Neural cell (in vitro differentiated cells): ENCODE measurements around the gene TMEM273. TPM values are rescaled to one million over a fixed set of nuclear protein-coding genes. Genes with fewer than 3 reads are reported as not detected.

Experiments
- H2AFZ ChIP-seq: fragments of 200-600, 300-800 bp; sonication (generic), shearing (Covaris generic); 2 replicates; pipeline ENCODE4 v1.6.0; 2014; ENCODE audit warnings: low read depth, mild to moderate bottlenecking, antibody characterized with exemption, low read length, moderate library complexity
- H3F3A ChIP-seq: fragments of 200-600 bp; shearing (Covaris generic); 2 replicates; pipeline ENCODE4 v1.6.1; 2016; ENCODE audit warnings: mild to moderate bottlenecking, moderate library complexity, mixed read lengths, antibody characterized with exemption, low read length; ENCODE audit not compliant: insufficient read depth, poor library complexity, severe bottlenecking
- H3K27ac ChIP-seq: fragments of 200-600, 300-800 bp; sonication (generic), shearing (Covaris generic); 2 replicates; pipeline ENCODE4 v1.5.1; 2014; ENCODE audit warnings: mild to moderate bottlenecking, low read length, moderate library complexity
- H3K27me3 ChIP-seq: fragments of 300-800, 200-600 bp; sonication (generic), shearing (Covaris generic); 2 replicates; pipeline ENCODE4 v1.6.0; 2014; ENCODE audit warnings: mild to moderate bottlenecking, low read depth, low read length, moderate library complexity; ENCODE audit not compliant: insufficient read depth
- H3K36me3 ChIP-seq: fragments of 300-800, 200-600 bp; sonication (generic), shearing (Covaris generic); 2 replicates; pipeline ENCODE4 v1.5.1; 2014; ENCODE audit warnings: mild to moderate bottlenecking, antibody characterized with exemption, low read length, moderate library complexity; ENCODE audit not compliant: insufficient read depth
- H3K4me2 ChIP-seq: fragments of 300-800, 200-600 bp; sonication (generic), shearing (Covaris generic); 2 replicates; pipeline ENCODE4 v1.6.0; 2014; ENCODE audit warnings: mild to moderate bottlenecking, low read length
- H3K4me3 ChIP-seq: fragments of 300-800, 200-600 bp; sonication (generic), shearing (Covaris generic); 2 replicates; pipeline ENCODE4 v1.5.1; 2014; ENCODE audit warnings: mild to moderate bottlenecking, low read length, moderate library complexity
- H3K79me2 ChIP-seq: fragments of 200-600 bp; shearing (Covaris generic); replicated peaks from 2 replicates; pipeline ENCODE4 v1.6.0; 2014; ENCODE audit warnings: mild to moderate bottlenecking, low read length, moderate library complexity; ENCODE audit not compliant: insufficient read depth
- H3K9ac ChIP-seq: fragments of 300-800, 200-600 bp; sonication (generic), shearing (Covaris generic); 2 replicates; pipeline ENCODE4 v1.6.1; 2016; ENCODE audit warnings: mild to moderate bottlenecking, low read length, mixed read lengths
- H3K9me2 ChIP-seq: fragments of 200-600 bp; shearing (Covaris generic); 2 replicates; pipeline ENCODE4 v1.6.1; 2016; ENCODE audit warnings: mild to moderate bottlenecking, low read length, mixed read lengths; ENCODE audit not compliant: insufficient read depth
- H3K9me3 ChIP-seq: fragments of 200-600, 300-800 bp; sonication (generic), shearing (Covaris generic); 2 replicates; pipeline ENCODE4 v1.6.1; 2016; ENCODE audit warnings: mild to moderate bottlenecking, mixed run types, low read length, moderate library complexity, mixed read lengths
- H4K20me1 ChIP-seq: fragments of 200-600 bp; shearing (Covaris generic); 2 replicates; pipeline ENCODE4 v1.6.1; 2016; ENCODE audit warnings: mild to moderate bottlenecking, mixed run types; ENCODE audit not compliant: insufficient read depth
- CTCF ChIP-seq: fragments of 450-650 bp; IDR thresholded peaks from 2 replicates; pipeline ENCODE4 v1.5.1; 2014; ENCODE audit warnings: antibody characterized with exemption, mild to moderate bottlenecking, moderate library complexity; ENCODE audit not compliant: poor library complexity, severe bottlenecking
- EP300 ChIP-seq: fragments of 450-650 bp; conservative IDR thresholded peaks from 2 replicates; pipeline ENCODE4 v1.6.1; 2014; ENCODE audit warnings: antibody characterized with exemption, mild to moderate bottlenecking, moderate library complexity; ENCODE audit not compliant: poor library complexity, severe bottlenecking
- EZH2 ChIP-seq: fragments of 200-600, 300-800 bp; shearing (Covaris generic), sonication (generic); IDR thresholded peaks from 2 replicates; pipeline ENCODE4 v1.6.1; 2014; ENCODE audit warnings: antibody characterized with exemption, low read length, borderline replicate concordance, mild to moderate bottlenecking; ENCODE audit not compliant: insufficient read depth, poor library complexity, severe bottlenecking
- MXI1 ChIP-seq: fragments of 450-650 bp; conservative IDR thresholded peaks from 2 replicates; pipeline ENCODE4 v1.6.1; 2014; ENCODE audit warnings: antibody characterized with exemption, mild to moderate bottlenecking; ENCODE audit not compliant: poor library complexity, severe bottlenecking
- POLR2AphosphoS5 ChIP-seq: IDR thresholded peaks from 2 replicates; pipeline ENCODE4 v1.6.1; 2012
- RAD21 ChIP-seq: fragments of 450-650 bp; conservative IDR thresholded peaks from 2 replicates; pipeline ENCODE4 v1.6.1; 2014; ENCODE audit warnings: antibody characterized with exemption, mild to moderate bottlenecking, moderate library complexity
- SMC3 ChIP-seq: fragments of 450-650 bp; conservative IDR thresholded peaks from 2 replicates; pipeline ENCODE4 v1.6.1; 2014; ENCODE audit warnings: antibody characterized with exemption, mild to moderate bottlenecking, moderate library complexity; ENCODE audit not compliant: poor library complexity
- TAF1 ChIP-seq: IDR thresholded peaks from 2 replicates; pipeline ENCODE4 v1.6.1; 2012; ENCODE audit warnings: low read depth
- polyA plus RNA-seq: library from polyadenylated mRNA; depleted of rRNA; stranded (reverse); fragments of >200 nt; gene quantifications from 2 replicates; pipeline ENCODE4 v1.2.3, GENCODE V29; 2014
- TF ChIP-seq, protein P1 (sequence below): IDR thresholded peaks from 2 replicates; pipeline ENCODE4 v1.6.1; 2012; ENCODE audit warnings: borderline replicate concordance

Gene TMEM273
- polyA plus RNA-seq, 1 donor from 2014 or later, result not detected

- Histone ChIP-seq H3K36me3 (no peaks in the 10 kb centered on the region), H3K27me3 (no peaks in the 10 kb centered on the region), H3K9me3 (no peaks in the 10 kb centered on the region), H3K9ac (no peak overlapping the region), H2AFZ (no peak overlapping the region), H3K4me2 (no peak overlapping the region), H3K9me2 (no peaks in the 10 kb centered on the region), H3K27ac (no peak overlapping the region), H3F3A (no peaks in the 10 kb centered on the region), H3K79me2 (no peaks in the 10 kb centered on the region), H3K4me3 (no peak overlapping the region), H4K20me1 (no peaks in the 10 kb centered on the region)
- TF ChIP-seq RAD21 (no peak), EZH2 (no peak), MXI1 (no peak), POLR2AphosphoS5 (no peak), EP300 (no peak), SMC3 (no peak), TAF1 (no peak), CTCF (no peak)
- TF ChIP-seq, protein P1, sequence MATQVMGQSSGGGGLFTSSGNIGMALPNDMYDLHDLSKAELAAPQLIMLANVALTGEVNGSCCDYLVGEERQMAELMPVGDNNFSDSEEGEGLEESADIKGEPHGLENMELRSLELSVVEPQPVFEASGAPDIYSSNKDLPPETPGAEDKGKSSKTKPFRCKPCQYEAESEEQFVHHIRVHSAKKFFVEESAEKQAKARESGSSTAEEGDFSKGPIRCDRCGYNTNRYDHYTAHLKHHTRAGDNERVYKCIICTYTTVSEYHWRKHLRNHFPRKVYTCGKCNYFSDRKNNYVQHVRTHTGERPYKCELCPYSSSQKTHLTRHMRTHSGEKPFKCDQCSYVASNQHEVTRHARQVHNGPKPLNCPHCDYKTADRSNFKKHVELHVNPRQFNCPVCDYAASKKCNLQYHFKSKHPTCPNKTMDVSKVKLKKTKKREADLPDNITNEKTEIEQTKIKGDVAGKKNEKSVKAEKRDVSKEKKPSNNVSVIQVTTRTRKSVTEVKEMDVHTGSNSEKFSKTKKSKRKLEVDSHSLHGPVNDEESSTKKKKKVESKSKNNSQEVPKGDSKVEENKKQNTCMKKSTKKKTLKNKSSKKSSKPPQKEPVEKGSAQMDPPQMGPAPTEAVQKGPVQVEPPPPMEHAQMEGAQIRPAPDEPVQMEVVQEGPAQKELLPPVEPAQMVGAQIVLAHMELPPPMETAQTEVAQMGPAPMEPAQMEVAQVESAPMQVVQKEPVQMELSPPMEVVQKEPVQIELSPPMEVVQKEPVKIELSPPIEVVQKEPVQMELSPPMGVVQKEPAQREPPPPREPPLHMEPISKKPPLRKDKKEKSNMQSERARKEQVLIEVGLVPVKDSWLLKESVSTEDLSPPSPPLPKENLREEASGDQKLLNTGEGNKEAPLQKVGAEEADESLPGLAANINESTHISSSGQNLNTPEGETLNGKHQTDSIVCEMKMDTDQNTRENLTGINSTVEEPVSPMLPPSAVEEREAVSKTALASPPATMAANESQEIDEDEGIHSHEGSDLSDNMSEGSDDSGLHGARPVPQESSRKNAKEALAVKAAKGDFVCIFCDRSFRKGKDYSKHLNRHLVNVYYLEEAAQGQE, result no peak
These were observed 7.7 kb downstream of the TMEM273 start for GRCh38 chr10:49180444-49180860.

DNA sequence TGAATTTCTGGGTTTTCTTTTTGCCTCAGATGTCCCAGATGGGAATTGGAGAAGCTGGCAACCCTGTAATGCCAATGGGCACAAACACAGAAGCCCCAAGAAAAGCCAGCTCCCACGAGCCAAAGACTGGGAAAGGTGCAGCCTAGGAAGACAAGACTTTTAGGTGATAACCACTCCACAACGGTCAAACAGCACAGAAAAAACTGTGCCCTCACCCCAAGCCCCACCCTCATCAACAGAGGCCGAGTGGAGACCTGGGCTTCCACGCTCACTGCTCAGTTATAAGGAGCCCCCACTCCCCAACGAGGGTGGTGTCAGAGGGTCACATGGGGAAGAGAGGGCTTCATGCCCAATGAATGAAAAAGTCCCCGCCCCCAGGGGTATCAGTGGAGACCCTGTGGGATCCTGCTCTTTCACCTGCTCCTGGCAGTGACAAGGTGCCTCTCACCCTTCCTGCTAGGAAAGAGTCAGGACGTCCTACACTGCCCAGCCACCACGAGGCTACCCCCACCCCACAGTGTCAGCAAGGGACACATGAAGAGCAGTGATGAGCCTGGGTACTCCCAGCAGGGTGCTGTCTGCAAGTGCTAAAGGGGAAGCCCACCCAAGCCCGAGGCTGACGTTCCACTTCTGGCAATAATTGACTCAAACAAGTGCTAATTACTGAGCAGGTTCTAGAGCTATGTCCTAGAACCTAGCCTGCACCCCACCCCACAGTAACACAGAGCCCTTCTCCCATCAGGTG is 8.3 kb downstream of the TMEM273 start:
- no peak overlapping the region for H3K9ac ChIP-seq
- no peak overlapping the region for H3K27ac ChIP-seq

More for the DNA sequence above, 8.3 kb downstream of the TMEM273 start:
- H3K4me3 ChIP-seq, result no peak overlapping the region
- H3K9me3 ChIP-seq, result no peaks in the 10 kb centered on the region
- no peak for TF ChIP-seq EP300
- TF ChIP-seq RAD21, result no peak
- TF ChIP-seq TAF1, result no peak
- TF ChIP-seq, protein P1, result no peak
- no peak for TF ChIP-seq MXI1
- H2AFZ ChIP-seq, result no peak overlapping the region
- H3F3A ChIP-seq, result no peaks in the 10 kb centered on the region
- H3K36me3 ChIP-seq, result no peaks in the 10 kb centered on the region
- H3K79me2 ChIP-seq, result no peaks in the 10 kb centered on the region
- no peak overlapping the region for H3K4me2 ChIP-seq
- no peaks in the 10 kb centered on the region for H3K9me2 ChIP-seq
- H4K20me1 ChIP-seq, result no peaks in the 10 kb centered on the region
- H3K27me3 ChIP-seq, result no peaks in the 10 kb centered on the region
